HG03196 (cell line): Measurements from ENCODE around the gene OR6X1.
"Not testable (repeated sequence)": the region's sequence is repeated elsewhere in the genome, so short reads cannot be mapped to it uniquely, and the experiment has no call there.

Experiments
- ATAC-seq: cut with Tn5 transposase; IDR thresholded peaks from one replicate; pipeline ENCODE4 v1.9.1; 2021; ENCODE audit not compliant: unreplicated experiment

The OR6X1 gene

GRCh38 chr11:123755344-123755743 is 1.0 kb upstream of the OR6X1 start:
- ATAC-seq: no peak

GRCh38 chr11:123753110-123753509 is 1.2 kb downstream of the OR6X1 start:
- ATAC-seq: no peak

GRCh38 chr11:123751781-123752180 is 2.5 kb downstream of the OR6X1 start:
- ATAC-seq: no peak

- ATAC-seq: not testable (repeated sequence)
These were observed 6.0 kb downstream of the OR6X1 start for GRCh38 chr11:123748349-123748748.

- ATAC-seq: no peak
These were observed 8.4 kb downstream of the OR6X1 start for GRCh38 chr11:123745764-123746451.

- no peak for ATAC-seq
These were observed 11.6 kb downstream of the OR6X1 start for GRCh38 chr11:123742724-123743120.

- no peak for ATAC-seq
These were observed 12.1 kb downstream of the OR6X1 start for GRCh38 chr11:123742031-123742723.

- ATAC-seq: peak; percentile 98
These were observed 12.9 kb downstream of the OR6X1 start, which contains the start of gene ZNF202 for GRCh38 chr11:123741159-123742030. ZNF202 (minus strand) TSS chr11:123741660; CDS start chr11:123730888, 10,772 bp downstream.

GRCh38 chr11:123740787-123741158 is 13.5 kb downstream of the OR6X1 start:
- peak; percentile 9 for ATAC-seq

GRCh38 chr11:123738374-123738773 is 15.9 kb downstream of the OR6X1 start:
- ATAC-seq: no peak

- no peak for ATAC-seq
These were observed 17.5 kb downstream of the OR6X1 start for GRCh38 chr11:123736769-123737168.

- ATAC-seq: no peak
These were observed 24.7 kb downstream of the OR6X1 start for GRCh38 chr11:123729602-123730001.

GRCh38 chr11:123725995-123726655 is 28.2 kb downstream of the OR6X1 start:
- no peak for ATAC-seq

GRCh38 chr11:123719452-123719851 is 34.9 kb downstream of the OR6X1 start:
- no peak for ATAC-seq

- no peak for ATAC-seq
These were observed 35.8 kb downstream of the OR6X1 start for GRCh38 chr11:123718469-123718868.

- no peak for ATAC-seq
These were observed 36.3 kb downstream of the OR6X1 start for GRCh38 chr11:123718063-123718462.

- not testable (repeated sequence) for ATAC-seq
These were observed 41.7 kb downstream of the OR6X1 start for GRCh38 chr11:123712627-123713026.

- ATAC-seq: no peak
These were observed 46.6 kb downstream of the OR6X1 start for GRCh38 chr11:123707606-123708205.

- no peak for ATAC-seq
These were observed 47.1 kb downstream of the OR6X1 start for GRCh38 chr11:123707206-123707605.

- no peak for ATAC-seq
These were observed 50.0 kb downstream of the OR6X1 start for GRCh38 chr11:123704341-123704740.
